NCI-H1092 (cell line): ENCODE measurements around the gene SAP30L.

Source experiments
- DNase-seq: peaks from one replicate; lab custom pipeline; 2025; lab: John Stamatoyannopoulos, UW

Gene SAP30L

DNA sequence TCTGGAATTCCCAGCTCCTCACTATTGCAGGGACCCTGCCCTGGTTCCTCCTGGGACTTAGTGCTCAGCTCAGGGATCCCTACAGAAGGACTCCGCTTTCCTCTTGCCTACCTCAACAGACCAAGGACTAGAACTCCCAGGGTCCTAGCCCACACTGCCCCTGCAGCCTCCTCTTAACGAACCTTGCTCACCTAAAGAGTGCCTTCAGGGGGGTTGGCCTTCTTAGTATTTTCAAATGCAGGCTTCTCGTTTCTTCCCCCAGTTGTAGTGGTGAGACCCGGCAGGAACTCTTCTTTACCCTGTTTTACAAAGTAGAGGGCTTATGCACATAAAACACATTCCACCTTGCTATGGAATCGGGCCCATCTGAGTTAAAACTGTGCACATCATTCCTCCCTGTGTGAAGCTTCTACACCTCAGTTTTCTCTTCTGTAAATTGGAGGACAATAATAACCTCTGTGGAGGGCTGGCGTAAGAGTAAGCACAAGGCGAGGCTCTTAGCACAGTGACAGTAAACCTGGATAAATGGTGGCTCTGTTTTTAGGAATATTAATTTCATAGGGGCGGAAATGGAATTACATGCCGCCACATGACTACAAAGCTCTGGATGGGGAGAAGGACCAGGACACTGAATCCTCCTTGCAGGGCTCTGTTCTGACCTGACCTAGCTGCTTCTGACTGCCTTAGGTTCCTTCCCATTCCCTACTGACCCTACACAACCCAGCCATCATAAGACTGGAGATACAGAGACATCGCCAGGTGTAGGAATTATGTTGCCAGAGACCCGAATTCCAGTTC is 36.0 kb downstream of the SAP30L start:
- DNase-seq, result no peak

DNA sequence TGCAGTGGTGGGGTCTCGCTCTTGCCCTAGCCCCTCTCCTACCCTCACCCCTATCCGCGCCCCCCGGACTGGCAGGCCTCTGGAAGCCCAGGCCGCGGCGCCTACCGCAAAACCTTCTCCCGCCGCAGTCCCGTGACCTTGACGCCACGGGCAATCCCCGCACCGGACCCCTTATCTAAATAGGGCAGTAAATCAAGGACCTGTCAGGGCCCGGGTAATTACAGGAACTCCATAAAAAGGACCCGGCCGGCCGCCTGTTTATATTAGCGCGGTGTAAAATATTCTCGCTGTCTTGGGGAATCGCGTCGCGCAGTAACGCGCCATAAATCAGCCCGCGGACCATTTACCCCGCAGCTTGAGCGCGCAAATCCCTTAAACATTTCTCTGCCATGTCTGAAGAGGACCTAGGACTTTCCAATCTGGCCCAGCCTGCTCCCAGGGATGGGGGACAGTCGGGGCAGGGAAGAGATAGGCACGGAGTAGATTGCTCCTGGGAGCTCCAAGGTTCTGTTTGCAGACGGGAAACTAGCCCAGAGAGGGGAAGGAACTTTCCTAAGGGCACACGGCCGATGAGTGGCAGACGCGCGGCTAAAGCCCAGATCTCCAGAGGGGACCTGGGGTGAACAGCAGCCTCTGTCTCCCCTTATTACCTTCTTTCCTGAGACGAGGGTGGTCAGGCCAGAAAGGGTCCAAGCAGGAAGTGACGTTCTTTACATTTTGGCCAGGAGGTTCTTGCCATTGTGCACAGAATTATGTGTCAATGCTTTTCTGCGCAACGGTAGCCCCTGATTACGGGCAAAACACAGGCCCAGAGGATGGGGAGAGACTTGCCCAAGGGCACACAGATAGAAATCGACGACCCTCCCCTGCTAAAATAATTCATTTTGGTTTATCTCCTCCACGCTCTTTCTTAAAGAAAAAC is 37.0 kb downstream of the SAP30L start:
- no peak for DNase-seq

- no peak for DNase-seq
Measured at GRCh38 chr5:154483654-154484392, 38.0 kb downstream of the SAP30L start.

DNA sequence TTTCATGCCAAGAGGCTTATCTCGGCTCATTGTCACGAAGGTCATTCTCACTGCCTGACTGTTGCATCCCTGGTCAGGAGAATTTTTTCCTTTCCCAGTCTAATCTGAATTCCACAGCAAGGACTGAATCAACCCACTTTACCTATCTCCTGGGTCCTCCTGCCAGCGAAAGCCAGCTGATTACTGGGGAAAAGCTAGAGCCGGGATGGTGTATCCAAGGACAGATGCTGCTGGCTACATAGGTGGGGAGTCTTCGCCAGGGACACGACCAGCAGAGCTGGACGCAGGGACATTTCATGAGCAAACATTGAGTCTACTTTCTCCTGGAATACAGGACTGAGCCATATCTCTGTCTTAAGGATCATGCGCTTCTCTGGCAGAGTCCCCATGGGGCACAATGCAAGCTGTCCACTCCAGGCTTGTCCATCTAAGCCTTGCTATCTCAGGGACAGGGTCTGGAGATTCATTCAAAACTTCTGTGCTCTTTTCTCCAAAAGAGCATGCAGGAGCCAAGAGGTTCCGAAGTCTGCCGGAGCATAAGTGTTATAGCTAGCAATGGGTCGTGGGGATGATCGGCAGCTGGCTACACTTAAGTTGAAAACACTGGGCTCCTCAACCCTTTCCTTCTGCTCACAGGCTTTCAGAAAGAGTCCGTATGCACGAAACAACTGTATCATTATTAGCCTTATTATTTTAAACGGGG is 38.7 kb downstream of the SAP30L start:
- DNase-seq, result no peak

GRCh38 chr5:154485096-154485491 is 39.3 kb downstream of the SAP30L start:
- DNase-seq, result no peak

DNA sequence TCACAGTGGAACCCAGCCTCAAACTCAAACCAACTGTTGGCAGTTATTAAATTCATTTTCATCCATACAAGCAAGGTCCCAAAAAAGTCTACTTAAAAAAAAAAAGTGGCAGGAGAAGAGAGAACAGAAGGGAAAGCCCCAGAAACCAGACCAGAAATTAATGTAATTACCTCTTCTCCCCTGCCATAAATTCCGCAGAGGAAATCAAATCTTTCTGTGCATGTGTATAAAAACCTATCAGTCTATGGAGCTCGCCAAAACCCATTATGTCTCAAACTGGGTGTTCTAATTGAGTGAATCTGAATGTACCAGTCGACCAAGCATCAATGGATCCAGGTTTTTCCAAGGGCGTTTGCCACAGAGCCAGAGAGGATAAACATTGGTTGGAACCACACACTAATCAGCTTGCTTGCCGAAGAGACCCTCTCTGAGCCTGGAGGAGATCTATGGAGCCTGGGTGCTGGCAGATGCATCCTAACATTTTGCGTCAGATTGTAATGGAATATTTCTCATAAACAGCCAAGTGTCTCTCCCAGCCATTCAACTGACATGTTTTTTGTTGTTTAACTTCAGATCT is 40.1 kb downstream of the SAP30L start:
- no peak for DNase-seq

DNA sequence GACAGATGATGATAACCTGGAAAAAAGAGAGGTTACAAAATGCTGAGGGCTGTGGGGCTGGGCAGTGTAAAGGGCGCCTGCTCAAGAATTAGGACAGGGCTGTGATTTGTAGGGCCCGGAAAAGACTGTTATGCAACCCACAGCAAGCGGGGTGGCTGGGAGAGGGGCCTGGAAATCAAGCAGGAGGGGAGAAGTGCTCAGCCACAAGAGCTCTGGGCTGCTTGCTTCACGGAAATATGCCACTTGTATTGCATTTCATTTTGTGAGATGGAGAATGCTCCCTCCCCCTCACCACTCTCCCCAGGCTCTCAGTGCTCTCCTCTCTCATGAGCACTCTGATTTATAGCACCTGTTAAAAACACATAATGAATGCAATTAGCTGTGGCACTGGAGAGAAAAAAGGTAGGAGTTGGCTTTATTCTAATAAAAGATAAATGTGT is 40.6 kb downstream of the SAP30L start:
- DNase-seq, result no peak

GRCh38 chr5:154487541-154487940 is 41.7 kb downstream of the SAP30L start:
- DNase-seq, result no peak

DNA sequence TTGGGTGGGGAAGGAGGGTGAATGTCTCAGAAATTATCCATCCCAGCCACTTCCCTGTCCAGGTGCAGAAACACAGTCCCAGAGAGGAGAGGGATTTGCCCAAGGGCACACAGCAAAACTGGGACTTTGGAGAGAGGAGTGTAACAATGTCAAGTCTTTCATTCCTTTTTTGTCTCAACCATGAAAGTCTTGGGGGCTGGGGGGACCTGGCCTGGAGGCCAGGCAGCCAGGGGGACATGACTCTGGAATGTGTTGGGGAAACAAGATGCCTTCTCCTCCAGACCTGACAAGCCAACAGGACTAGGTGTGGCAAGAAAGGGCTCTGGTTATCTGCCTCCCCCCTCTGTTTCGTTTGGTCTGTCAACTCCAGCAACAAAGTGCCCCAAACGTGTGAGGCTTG is 46.1 kb downstream of the SAP30L start:
- DNase-seq, result no peak

DNA sequence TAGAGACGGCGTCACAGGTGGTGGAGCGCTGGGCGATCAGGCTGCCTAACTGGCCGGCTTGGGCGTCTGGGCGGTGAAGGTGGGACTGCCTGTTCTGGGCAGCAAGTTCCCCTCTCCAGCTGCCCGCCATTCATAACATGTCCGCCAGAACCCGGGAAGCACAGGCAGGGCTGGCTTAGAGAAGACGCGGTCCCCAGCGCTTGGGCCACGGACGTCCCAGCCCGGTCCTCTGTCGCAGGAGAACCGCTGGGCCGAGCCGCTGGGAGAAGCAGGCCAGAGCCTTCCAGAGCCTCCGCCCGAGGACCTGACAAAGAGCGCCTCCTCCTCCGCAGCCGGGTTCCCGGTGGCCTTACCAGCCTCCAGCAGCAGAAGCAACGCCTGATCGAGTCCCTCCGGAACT is 47.5 kb downstream of the SAP30L start:
- DNase-seq, result no peak

- DNase-seq, result no peak
Measured at GRCh38 chr5:154494036-154494435, 48.2 kb downstream of the SAP30L start.

GRCh38 chr5:154498591-154498990 is 52.8 kb downstream of the SAP30L start:
- DNase-seq, result no peak

- DNase-seq, result no peak
Measured at GRCh38 chr5:154498994-154499393, 53.2 kb downstream of the SAP30L start.

- DNase-seq, result no peak
Measured at GRCh38 chr5:154501566-154501965, 55.8 kb downstream of the SAP30L start.

DNA sequence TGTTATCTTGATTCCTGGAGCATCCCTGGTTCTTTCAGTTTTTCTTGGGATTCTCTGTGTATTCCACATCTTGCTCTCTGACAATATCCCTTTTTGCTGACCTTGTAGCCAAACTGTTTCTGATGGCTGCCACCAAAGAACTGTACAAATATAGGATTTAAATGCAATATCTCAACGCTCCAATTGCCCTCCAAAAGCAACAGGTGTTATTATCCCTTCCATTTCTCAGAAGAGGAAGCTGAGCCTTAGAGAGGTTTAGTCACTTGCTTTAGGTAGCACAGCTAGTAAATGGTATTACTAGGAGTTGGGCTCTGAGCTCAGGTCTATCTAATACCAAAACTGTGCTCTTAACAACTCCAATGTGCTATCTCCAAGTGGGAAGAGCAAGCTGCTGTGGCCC is 56.4 kb downstream of the SAP30L start:
- DNase-seq, result no peak

DNA sequence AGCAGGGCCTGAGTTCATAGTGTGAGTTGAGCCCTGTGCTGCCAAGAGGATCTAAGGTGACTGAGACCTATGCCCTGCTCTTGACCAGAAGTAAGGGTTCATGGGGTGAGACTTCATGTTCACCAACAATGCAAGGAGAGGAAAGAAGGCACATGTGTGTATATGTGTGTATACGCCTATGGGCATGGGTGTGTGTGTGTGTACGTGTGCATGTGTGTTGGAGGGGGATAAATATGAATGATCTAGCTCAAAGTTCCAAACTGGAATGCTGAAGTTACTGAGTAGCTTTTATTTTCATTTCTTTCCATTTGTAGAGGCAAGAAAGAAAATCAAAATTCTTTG is 57.9 kb downstream of the SAP30L start:
- no peak for DNase-seq

DNA sequence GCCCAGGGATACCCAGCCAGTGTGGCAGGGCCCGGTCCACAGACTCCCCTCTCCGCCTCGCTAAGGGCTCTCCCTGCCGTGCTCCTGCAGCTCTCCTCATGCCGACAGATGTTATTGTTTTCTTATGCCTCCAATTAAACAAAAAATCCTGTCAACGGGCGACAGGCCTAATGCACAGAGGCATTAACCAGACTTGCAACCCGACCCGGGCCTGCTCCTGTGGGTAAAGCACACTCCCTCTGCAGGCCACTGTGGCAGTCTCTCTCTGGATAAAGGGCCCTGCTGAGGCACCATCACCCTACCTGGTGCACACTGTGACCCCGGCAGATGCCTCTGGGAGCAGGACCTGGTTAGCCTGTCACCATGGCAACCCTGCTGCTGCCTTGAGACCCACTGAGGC is 59.8 kb downstream of the SAP30L start:
- DNase-seq, result no peak

DNA sequence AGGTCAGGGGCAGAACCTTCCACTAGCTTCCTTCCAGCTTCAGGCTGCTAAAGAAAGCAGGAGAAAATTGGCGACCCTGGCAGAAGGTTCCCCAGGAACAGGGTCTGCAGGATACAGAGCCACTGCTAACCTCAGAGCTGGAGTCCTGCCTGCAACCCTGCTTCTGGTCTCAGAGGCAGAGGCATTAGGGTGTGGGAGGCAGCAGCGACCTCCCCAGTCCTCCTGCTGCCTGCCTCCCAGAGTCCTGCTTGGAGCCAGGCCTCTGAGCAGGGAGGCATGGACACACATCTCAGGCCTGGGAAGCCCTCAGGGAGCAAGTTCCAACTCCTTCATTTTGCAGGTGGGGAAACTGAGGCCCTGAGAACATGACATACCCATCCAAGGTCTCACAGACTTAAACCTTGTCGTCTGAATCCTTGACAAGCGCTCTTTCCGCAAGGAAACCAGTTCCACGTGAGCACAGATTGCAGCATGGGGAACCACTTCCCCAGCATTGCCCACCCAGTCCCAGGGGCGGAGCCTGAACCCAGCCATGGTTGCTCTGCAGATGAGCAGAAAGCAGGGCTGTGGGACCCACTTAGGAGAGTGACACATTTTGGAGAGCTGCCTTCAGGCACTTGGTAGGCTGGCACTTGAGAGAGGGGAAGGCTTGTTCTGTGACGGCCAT is 60.4 kb downstream of the SAP30L start:
- DNase-seq, result no peak

DNA sequence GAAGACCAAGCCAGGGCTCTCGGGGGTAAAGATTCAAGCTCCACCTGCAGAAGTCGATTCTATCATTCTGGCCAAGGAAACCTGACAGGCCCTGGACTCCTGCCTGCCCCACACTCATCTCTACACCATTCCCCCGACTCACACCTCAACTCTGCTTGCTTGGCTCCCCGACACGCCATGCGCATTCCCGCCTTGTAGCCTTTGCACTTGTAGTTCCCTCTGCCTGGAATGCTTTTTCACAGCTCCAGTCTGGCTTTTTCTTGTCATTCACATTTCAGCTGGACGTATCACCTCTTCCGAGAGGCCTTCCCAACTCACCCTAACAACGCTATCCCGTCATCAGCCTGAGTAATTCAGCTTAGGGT is 60.9 kb downstream of the SAP30L start:
- DNase-seq, result no peak

DNA sequence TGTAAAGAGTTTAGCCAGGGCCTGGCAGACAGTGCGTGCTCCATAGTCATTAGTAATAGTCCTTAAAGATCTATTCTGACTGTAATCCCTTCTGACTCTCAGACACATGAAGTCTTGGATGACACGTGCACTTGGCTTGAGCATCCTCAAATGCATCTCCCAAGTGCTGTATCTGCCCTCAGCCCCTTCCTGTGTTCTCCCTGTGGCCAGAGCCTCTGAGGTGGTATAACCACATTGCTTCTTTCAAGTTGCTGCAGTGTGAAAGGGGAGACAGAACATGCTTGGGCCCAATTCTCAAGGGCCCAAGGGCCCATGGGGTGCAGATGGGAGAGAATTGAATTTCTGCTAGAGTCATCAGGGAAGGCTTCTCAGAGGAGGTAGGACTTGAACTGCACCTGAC is 62.3 kb downstream of the SAP30L start:
- DNase-seq, result no peak
